ENCODE data around the gene VPS35. TPM values are rescaled to one million over a fixed set of nuclear protein-coding genes. Genes with fewer than 3 reads are reported as not detected.

The VPS35 gene
- total and polyA plus RNA-seq, 2 of the 13 experiments (the other 11 are each of a cell fraction or from before 2014, with no cell fraction given): 30.7 to 136 TPM

DNA sequence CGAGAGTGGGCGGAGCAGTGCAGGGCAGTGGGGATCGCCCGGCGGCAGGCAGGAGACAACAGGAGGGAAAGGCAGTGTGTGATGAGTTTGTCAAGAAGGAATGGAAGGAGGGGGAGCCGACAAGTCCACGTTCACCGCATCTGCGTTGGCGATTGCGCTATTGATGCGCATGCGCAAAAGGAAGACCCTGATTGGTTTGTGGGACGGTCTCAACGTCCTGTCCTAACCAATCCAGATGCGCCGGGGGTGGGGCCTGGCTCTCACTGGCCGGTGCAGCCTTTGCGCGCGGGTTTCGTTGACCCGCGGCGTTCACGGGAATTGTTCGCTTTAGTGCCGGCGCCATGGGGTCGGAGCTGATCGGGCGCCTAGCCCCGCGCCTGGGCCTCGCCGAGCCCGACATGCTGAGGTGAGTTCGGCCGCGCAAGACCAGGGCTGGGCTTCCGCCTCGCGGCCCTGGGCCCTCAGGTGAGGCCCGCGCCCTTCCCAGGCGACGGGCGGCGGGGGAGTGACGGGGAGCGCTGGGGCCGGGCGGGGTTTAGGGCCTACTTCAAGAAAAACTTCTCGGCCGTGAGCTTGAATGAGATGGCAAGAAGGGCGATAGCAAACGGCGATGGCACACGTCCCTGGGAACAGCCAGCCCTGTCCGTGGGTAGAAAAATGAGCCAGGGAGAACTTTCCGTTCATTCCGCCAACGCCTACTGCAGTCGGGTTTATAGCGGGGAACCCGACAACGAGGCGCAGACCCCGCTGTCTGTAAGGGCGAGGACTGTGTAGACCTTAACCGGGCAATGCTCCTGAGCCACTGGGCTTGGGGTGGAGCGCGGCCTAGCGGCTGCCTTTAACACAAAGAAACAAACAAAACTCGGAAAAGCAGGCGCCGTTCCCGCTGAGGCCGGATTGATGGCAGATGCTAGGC, 645 bp upstream of the VPS35 start, which contains the start of gene ORC6 (continued):
- TF ChIP-seq, protein P1, sequence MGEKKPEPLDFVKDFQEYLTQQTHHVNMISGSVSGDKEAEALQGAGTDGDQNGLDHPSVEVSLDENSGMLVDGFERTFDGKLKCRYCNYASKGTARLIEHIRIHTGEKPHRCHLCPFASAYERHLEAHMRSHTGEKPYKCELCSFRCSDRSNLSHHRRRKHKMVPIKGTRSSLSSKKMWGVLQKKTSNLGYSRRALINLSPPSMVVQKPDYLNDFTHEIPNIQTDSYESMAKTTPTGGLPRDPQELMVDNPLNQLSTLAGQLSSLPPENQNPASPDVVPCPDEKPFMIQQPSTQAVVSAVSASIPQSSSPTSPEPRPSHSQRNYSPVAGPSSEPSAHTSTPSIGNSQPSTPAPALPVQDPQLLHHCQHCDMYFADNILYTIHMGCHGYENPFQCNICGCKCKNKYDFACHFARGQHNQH (CRISPR knock-in tag; IDR thresholded peaks at IDR 0.05): no peak; the same call in 1 of the 2 replicates
- peak; percentile 64; the same call in 1 of the 2 replicates for TF ChIP-seq ZNF773 (CRISPR knock-in tag; IDR thresholded peaks at IDR 0.05; ENCODE audit: borderline replicate concordance)
- no peak for TF ChIP-seq ZNF432 (CRISPR knock-in tag; IDR thresholded peaks at IDR 0.05; ENCODE audit: borderline replicate concordance)
- TF ChIP-seq ISL2 (CRISPR knock-in tag; IDR thresholded peaks at IDR 0.05): peak; percentile 6; the same call in 1 of the 2 replicates
- no peak for TF ChIP-seq FOSL2 (CRISPR knock-in tag; IDR thresholded peaks at IDR 0.05)
- no peak for TF ChIP-seq DNMT3B (CRISPR knock-in tag; conservative IDR thresholded peaks at IDR 0.05)
- TF ChIP-seq ZNF644 (CRISPR knock-in tag; IDR thresholded peaks at IDR 0.05; ENCODE audit: low read depth): no peak
- peak; percentile 13 for TF ChIP-seq DMAP1 (CRISPR knock-in tag; IDR thresholded peaks at IDR 0.05)
- no peak for TF ChIP-seq MAFF (IDR thresholded peaks at IDR 0.05; ENCODE audit: low read depth, low read length)
- no peak for TF ChIP-seq SP140L (CRISPR knock-in tag; IDR thresholded peaks at IDR 0.05; ENCODE audit: borderline replicate concordance)
- TF ChIP-seq, protein P2, sequence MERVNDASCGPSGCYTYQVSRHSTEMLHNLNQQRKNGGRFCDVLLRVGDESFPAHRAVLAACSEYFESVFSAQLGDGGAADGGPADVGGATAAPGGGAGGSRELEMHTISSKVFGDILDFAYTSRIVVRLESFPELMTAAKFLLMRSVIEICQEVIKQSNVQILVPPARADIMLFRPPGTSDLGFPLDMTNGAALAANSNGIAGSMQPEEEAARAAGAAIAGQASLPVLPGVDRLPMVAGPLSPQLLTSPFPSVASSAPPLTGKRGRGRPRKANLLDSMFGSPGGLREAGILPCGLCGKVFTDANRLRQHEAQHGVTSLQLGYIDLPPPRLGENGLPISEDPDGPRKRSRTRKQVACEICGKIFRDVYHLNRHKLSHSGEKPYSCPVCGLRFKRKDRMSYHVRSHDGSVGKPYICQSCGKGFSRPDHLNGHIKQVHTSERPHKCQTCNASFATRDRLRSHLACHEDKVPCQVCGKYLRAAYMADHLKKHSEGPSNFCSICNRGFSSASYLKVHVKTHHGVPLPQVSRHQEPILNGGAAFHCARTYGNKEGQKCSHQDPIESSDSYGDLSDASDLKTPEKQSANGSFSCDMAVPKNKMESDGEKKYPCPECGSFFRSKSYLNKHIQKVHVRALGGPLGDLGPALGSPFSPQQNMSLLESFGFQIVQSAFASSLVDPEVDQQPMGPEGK (CRISPR knock-in tag; IDR thresholded peaks at IDR 0.05): no peak
- no peak for TF ChIP-seq NONO (IDR thresholded peaks at IDR 0.05)
- peak; percentile 43; the same call in 1 of the 2 replicates for TF ChIP-seq NONO (CRISPR knock-in tag; conservative IDR thresholded peaks at IDR 0.05)
- no peak for TF ChIP-seq NR3C1 (CRISPR knock-in tag; IDR thresholded peaks at IDR 0.05)
- TF ChIP-seq ZNF329 (CRISPR knock-in tag; IDR thresholded peaks at IDR 0.05; ENCODE audit: low read depth): peak; percentile 45; the same call in 1 of the 2 replicates
- no peak for TF ChIP-seq SOX13 (IDR thresholded peaks at IDR 0.05)
- TF ChIP-seq SOX13 (CRISPR knock-in tag; conservative IDR thresholded peaks at IDR 0.05 in 1 of 2, IDR thresholded peaks at IDR 0.05 in 1 of 2): no peak
- TF ChIP-seq ZNF143 (CRISPR knock-in tag; IDR thresholded peaks at IDR 0.05): peak; percentile 64
- TF ChIP-seq KMT2A (CRISPR knock-in tag; IDR thresholded peaks at IDR 0.05): peak; percentile 83
- TF ChIP-seq BATF2 (CRISPR knock-in tag; IDR thresholded peaks at IDR 0.05): no peak; the same call in 1 of the 2 replicates
- TF ChIP-seq CBX5 (CRISPR knock-in tag; IDR thresholded peaks at IDR 0.05; ENCODE audit: borderline replicate concordance): no peak
- no peak for TF ChIP-seq MAFK (conservative IDR thresholded peaks at IDR 0.05 in 1 of 2, IDR thresholded peaks at IDR 0.05 in 1 of 2; ENCODE audit: low read length in 2 of 2)
- peak; percentile 79 for TF ChIP-seq TMF1 (CRISPR knock-in tag; IDR thresholded peaks at IDR 0.05; ENCODE audit: low read depth)
- TF ChIP-seq STAT6 (CRISPR knock-in tag; IDR thresholded peaks at IDR 0.05; ENCODE audit: borderline replicate concordance): no peak
- TF ChIP-seq NPAS2 (CRISPR knock-in tag; IDR thresholded peaks at IDR 0.05; ENCODE audit: borderline replicate concordance): no peak
